ENCODE measurements around the gene POLR3E. TPM values are rescaled to one million over a fixed set of nuclear protein-coding genes. Genes with fewer than 3 reads are reported as not detected.

POLR3E gene
- total RNA-seq, 1 experiment from 2014 or later, result 73.5 TPM

DNA sequence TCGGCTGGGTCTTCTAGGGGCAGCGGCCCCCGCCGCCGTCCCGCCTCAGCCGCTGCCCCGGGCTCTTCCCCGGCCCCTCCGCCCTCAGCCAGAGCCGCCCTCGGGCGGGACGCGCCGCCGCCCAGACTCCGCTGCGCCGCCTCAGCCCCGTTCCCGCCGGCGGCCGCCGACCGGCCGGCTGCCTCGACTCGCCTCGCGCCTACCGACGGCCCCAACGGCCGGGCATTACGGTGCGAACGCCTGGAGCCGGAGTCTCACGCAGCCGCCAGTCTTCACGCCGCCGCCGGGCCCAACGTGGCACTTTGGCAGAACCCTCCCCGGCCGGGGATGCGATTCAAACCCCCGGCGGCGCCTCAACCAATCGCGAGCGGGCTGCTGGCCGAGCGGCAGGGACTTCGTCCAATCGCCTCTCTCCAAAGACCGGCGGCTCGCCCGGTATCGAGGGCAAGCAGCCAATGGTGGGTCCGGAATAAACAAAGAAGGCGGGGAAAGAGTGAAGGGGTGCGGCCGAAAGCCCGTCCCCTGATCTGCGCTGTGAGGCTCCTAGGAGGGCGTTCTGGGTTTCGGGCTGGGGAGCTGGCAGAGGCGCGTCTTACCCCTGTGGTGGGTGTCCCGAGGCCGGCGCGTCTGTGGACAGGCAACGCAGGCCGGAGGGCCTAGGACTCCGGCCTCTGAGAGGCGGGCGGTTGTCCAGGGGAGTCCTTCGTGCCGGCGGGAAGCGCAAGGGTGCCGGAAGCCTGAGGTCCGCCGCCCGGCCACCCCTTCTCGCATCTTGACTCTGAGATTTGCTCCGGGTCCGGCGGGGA is 77.3 kb downstream of the POLR3E start, which contains the start of gene CDR2 (continued):
- TF ChIP-seq, protein P1, sequence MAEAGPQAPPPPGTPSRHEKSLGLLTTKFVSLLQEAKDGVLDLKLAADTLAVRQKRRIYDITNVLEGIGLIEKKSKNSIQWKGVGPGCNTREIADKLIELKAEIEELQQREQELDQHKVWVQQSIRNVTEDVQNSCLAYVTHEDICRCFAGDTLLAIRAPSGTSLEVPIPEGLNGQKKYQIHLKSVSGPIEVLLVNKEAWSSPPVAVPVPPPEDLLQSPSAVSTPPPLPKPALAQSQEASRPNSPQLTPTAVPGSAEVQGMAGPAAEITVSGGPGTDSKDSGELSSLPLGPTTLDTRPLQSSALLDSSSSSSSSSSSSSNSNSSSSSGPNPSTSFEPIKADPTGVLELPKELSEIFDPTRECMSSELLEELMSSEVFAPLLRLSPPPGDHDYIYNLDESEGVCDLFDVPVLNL (CRISPR knock-in tag; IDR thresholded peaks at IDR 0.05; ENCODE audit: borderline replicate concordance, low read depth), result no peak
- TF ChIP-seq ZNF317 (CRISPR knock-in tag; IDR thresholded peaks at IDR 0.05; ENCODE audit: borderline replicate concordance, low read depth) (no peak), NFE2L1 (CRISPR knock-in tag; IDR thresholded peaks at IDR 0.05) (no peak), SP1 (CRISPR knock-in tag; conservative IDR thresholded peaks at IDR 0.05) (peak; percentile 64; the same call in 1 of the 2 replicates), NR3C1 (CRISPR knock-in tag; conservative IDR thresholded peaks at IDR 0.05; ENCODE audit: low read depth) (no peak), TEAD1 (CRISPR knock-in tag; IDR thresholded peaks at IDR 0.05) (no peak), ZNF232 (CRISPR knock-in tag; IDR thresholded peaks at IDR 0.05) (no peak), SMAD3 (CRISPR knock-in tag; IDR thresholded peaks at IDR 0.05; ENCODE audit: borderline replicate concordance) (no peak; the same call in 1 of the 2 replicates), GRHL2 (CRISPR knock-in tag; IDR thresholded peaks at IDR 0.05; ENCODE audit: insufficient replicate concordance, severe bottlenecking) (no peak), CREM (CRISPR knock-in tag; IDR thresholded peaks at IDR 0.05) (no peak), PRRX2 (CRISPR knock-in tag; IDR thresholded peaks at IDR 0.05) (no peak), ELF4 (CRISPR knock-in tag; IDR thresholded peaks at IDR 0.05; ENCODE audit: low read depth) (no peak), EMX1 (CRISPR knock-in tag; IDR thresholded peaks at IDR 0.05) (no peak)
- TF ChIP-seq, protein P2, sequence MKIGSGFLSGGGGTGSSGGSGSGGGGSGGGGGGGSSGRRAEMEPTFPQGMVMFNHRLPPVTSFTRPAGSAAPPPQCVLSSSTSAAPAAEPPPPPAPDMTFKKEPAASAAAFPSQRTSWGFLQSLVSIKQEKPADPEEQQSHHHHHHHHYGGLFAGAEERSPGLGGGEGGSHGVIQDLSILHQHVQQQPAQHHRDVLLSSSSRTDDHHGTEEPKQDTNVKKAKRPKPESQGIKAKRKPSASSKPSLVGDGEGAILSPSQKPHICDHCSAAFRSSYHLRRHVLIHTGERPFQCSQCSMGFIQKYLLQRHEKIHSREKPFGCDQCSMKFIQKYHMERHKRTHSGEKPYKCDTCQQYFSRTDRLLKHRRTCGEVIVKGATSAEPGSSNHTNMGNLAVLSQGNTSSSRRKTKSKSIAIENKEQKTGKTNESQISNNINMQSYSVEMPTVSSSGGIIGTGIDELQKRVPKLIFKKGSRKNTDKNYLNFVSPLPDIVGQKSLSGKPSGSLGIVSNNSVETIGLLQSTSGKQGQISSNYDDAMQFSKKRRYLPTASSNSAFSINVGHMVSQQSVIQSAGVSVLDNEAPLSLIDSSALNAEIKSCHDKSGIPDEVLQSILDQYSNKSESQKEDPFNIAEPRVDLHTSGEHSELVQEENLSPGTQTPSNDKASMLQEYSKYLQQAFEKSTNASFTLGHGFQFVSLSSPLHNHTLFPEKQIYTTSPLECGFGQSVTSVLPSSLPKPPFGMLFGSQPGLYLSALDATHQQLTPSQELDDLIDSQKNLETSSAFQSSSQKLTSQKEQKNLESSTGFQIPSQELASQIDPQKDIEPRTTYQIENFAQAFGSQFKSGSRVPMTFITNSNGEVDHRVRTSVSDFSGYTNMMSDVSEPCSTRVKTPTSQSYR (CRISPR knock-in tag; IDR thresholded peaks at IDR 0.05), result no peak
- TF ChIP-seq, protein P3, sequence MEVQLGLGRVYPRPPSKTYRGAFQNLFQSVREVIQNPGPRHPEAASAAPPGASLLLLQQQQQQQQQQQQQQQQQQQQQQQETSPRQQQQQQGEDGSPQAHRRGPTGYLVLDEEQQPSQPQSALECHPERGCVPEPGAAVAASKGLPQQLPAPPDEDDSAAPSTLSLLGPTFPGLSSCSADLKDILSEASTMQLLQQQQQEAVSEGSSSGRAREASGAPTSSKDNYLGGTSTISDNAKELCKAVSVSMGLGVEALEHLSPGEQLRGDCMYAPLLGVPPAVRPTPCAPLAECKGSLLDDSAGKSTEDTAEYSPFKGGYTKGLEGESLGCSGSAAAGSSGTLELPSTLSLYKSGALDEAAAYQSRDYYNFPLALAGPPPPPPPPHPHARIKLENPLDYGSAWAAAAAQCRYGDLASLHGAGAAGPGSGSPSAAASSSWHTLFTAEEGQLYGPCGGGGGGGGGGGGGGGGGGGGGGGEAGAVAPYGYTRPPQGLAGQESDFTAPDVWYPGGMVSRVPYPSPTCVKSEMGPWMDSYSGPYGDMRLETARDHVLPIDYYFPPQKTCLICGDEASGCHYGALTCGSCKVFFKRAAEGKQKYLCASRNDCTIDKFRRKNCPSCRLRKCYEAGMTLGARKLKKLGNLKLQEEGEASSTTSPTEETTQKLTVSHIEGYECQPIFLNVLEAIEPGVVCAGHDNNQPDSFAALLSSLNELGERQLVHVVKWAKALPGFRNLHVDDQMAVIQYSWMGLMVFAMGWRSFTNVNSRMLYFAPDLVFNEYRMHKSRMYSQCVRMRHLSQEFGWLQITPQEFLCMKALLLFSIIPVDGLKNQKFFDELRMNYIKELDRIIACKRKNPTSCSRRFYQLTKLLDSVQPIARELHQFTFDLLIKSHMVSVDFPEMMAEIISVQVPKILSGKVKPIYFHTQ (CRISPR knock-in tag; IDR thresholded peaks at IDR 0.05), result no peak
- TF ChIP-seq, protein P4, sequence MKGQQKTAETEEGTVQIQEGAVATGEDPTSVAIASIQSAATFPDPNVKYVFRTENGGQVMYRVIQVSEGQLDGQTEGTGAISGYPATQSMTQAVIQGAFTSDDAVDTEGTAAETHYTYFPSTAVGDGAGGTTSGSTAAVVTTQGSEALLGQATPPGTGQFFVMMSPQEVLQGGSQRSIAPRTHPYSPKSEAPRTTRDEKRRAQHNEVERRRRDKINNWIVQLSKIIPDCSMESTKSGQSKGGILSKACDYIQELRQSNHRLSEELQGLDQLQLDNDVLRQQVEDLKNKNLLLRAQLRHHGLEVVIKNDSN (CRISPR knock-in tag; IDR thresholded peaks at IDR 0.05), result no peak
- TF ChIP-seq, protein P5, sequence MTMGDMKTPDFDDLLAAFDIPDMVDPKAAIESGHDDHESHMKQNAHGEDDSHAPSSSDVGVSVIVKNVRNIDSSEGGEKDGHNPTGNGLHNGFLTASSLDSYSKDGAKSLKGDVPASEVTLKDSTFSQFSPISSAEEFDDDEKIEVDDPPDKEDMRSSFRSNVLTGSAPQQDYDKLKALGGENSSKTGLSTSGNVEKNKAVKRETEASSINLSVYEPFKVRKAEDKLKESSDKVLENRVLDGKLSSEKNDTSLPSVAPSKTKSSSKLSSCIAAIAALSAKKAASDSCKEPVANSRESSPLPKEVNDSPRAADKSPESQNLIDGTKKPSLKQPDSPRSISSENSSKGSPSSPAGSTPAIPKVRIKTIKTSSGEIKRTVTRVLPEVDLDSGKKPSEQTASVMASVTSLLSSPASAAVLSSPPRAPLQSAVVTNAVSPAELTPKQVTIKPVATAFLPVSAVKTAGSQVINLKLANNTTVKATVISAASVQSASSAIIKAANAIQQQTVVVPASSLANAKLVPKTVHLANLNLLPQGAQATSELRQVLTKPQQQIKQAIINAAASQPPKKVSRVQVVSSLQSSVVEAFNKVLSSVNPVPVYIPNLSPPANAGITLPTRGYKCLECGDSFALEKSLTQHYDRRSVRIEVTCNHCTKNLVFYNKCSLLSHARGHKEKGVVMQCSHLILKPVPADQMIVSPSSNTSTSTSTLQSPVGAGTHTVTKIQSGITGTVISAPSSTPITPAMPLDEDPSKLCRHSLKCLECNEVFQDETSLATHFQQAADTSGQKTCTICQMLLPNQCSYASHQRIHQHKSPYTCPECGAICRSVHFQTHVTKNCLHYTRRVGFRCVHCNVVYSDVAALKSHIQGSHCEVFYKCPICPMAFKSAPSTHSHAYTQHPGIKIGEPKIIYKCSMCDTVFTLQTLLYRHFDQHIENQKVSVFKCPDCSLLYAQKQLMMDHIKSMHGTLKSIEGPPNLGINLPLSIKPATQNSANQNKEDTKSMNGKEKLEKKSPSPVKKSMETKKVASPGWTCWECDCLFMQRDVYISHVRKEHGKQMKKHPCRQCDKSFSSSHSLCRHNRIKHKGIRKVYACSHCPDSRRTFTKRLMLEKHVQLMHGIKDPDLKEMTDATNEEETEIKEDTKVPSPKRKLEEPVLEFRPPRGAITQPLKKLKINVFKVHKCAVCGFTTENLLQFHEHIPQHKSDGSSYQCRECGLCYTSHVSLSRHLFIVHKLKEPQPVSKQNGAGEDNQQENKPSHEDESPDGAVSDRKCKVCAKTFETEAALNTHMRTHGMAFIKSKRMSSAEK (CRISPR knock-in tag; IDR thresholded peaks at IDR 0.05; ENCODE audit: borderline replicate concordance), result no peak
- TF ChIP-seq, protein P6, sequence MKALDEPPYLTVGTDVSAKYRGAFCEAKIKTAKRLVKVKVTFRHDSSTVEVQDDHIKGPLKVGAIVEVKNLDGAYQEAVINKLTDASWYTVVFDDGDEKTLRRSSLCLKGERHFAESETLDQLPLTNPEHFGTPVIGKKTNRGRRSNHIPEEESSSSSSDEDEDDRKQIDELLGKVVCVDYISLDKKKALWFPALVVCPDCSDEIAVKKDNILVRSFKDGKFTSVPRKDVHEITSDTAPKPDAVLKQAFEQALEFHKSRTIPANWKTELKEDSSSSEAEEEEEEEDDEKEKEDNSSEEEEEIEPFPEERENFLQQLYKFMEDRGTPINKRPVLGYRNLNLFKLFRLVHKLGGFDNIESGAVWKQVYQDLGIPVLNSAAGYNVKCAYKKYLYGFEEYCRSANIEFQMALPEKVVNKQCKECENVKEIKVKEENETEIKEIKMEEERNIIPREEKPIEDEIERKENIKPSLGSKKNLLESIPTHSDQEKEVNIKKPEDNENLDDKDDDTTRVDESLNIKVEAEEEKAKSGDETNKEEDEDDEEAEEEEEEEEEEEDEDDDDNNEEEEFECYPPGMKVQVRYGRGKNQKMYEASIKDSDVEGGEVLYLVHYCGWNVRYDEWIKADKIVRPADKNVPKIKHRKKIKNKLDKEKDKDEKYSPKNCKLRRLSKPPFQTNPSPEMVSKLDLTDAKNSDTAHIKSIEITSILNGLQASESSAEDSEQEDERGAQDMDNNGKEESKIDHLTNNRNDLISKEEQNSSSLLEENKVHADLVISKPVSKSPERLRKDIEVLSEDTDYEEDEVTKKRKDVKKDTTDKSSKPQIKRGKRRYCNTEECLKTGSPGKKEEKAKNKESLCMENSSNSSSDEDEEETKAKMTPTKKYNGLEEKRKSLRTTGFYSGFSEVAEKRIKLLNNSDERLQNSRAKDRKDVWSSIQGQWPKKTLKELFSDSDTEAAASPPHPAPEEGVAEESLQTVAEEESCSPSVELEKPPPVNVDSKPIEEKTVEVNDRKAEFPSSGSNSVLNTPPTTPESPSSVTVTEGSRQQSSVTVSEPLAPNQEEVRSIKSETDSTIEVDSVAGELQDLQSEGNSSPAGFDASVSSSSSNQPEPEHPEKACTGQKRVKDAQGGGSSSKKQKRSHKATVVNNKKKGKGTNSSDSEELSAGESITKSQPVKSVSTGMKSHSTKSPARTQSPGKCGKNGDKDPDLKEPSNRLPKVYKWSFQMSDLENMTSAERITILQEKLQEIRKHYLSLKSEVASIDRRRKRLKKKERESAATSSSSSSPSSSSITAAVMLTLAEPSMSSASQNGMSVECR (CRISPR knock-in tag; IDR thresholded peaks at IDR 0.05; ENCODE audit: borderline replicate concordance), result 0 out of 2 replicates have a peak, but pooled peaks have one; percentile 34
- TF ChIP-seq, protein P7, sequence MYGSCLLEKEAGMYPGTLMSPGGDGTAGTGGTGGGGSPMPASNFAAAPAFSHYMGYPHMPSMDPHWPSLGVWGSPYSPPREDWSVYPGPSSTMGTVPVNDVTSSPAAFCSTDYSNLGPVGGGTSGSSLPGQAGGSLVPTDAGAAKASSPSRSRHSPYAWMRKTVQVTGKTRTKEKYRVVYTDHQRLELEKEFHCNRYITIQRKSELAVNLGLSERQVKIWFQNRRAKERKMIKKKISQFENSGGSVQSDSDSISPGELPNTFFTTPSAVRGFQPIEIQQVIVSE (CRISPR knock-in tag; IDR thresholded peaks at IDR 0.05; ENCODE audit: borderline replicate concordance), result no peak

All from WTC11 (cell line).